PFSK-1 (cell line): ENCODE data around the gene ANKMY1.

ENCODE experiments used
- POLR2AphosphoS5 ChIP-seq: IDR thresholded peaks from 2 replicates; pipeline ENCODE4 v1.6.1; 2012; ENCODE audit warnings: low read depth, mild to moderate bottlenecking, control low read depth, low read length, moderate library complexity
- SIN3A ChIP-seq: IDR thresholded peaks from 2 replicates; pipeline ENCODE4 v1.6.1; 2012; ENCODE audit warnings: mild to moderate bottlenecking, low read length, moderate library complexity, borderline replicate concordance; ENCODE audit not compliant: insufficient read depth
- TAF1 ChIP-seq: IDR thresholded peaks from 2 replicates; pipeline ENCODE4 v1.6.1; 2012; ENCODE audit warnings: low read length, control low read depth, borderline replicate concordance; ENCODE audit not compliant: insufficient read depth

GRCh38 chr2:240527153-240527750 lies 30.5 kb downstream of the ANKMY1 start:
- TF ChIP-seq POLR2AphosphoS5, result no peak
- no peak for TF ChIP-seq SIN3A
- TF ChIP-seq TAF1, result no peak
